Stimulated activated CD8-positive, alpha-beta memory T cell treated with anti-CD3 and anti-CD28 coated beads, Interleukin-7, amount 100 ng/mL, for 4 hours (primary cell): ENCODE measurements around the gene BHLHA15.

Source experiments
- DNase-seq, 2 donors: peaks; one replicate each; pipeline ENCODE4 v3.0.0-alpha.2; 2020; ENCODE audit warnings: low read depth in 2 of 2

Gene BHLHA15

GRCh38 chr7:98244871-98245270 lies 33.6 kb downstream of the BHLHA15 start:
- no peak for DNase-seq

- DNase-seq: no peak
Observed at GRCh38 chr7:98248156-98248555, 36.9 kb downstream of the BHLHA15 start.

GRCh38 chr7:98249106-98249505 lies 37.9 kb downstream of the BHLHA15 start:
- DNase-seq: no peak

GRCh38 chr7:98250789-98251188 lies 39.5 kb downstream of the BHLHA15 start:
- peak in 1 of 2 donors; percentile 6 for DNase-seq

GRCh38 chr7:98251231-98251600 lies 40.0 kb downstream of the BHLHA15 start:
- DNase-seq: no peak

GRCh38 chr7:98251601-98252424 lies 40.6 kb downstream of the BHLHA15 start, which contains the start of gene TECPR1:
TECPR1 (minus strand) TSS chr7:98252232; CDS start chr7:98246146, 6,086 bp downstream.
- DNase-seq: peak; percentile 66 to 84

- no peak for DNase-seq
Observed at GRCh38 chr7:98252425-98253054, 41.3 kb downstream of the BHLHA15 start.

GRCh38 chr7:98254516-98254915 lies 43.3 kb downstream of the BHLHA15 start:
- DNase-seq: no peak

GRCh38 chr7:98254951-98255610 lies 43.8 kb downstream of the BHLHA15 start:
- DNase-seq: no peak

- no peak for DNase-seq
Observed at GRCh38 chr7:98256431-98256830, 45.2 kb downstream of the BHLHA15 start.

GRCh38 chr7:98257701-98258100 lies 46.5 kb downstream of the BHLHA15 start:
- no peak for DNase-seq
